Nephron (organoid): ENCODE data around the gene CASP9.

Experiments
- H3K27ac Mint-ChIP-seq, 3 experiments: 2 replicates each; pipeline ENCODE4 v1.8.0; 2020; ENCODE audit warnings: mixed read lengths in 3 of 3, mild to moderate bottlenecking in 2 of 3, moderate library complexity in 1 of 3
- H3K27me3 Mint-ChIP-seq: 2 replicates; pipeline ENCODE4 v1.8.0; 2021; ENCODE audit warnings: low read depth, mild to moderate bottlenecking, moderate library complexity, mixed read lengths
- H3K36me3 Mint-ChIP-seq: 2 replicates; pipeline ENCODE4 v1.8.0; 2020; ENCODE audit warnings: low read depth, mixed read lengths
- H3K4me1 Mint-ChIP-seq: 2 replicates; pipeline ENCODE4 v1.8.0; 2020; ENCODE audit warnings: mixed read lengths
- H3K4me3 Mint-ChIP-seq, 3 experiments: 2 replicates each; pipeline ENCODE4 v1.8.0; 2020; ENCODE audit warnings: mild to moderate bottlenecking in 3 of 3, mixed read lengths in 3 of 3, moderate library complexity in 2 of 3
- H3K9me3 Mint-ChIP-seq: 2 replicates; pipeline ENCODE4 v1.8.0; 2020; ENCODE audit warnings: mixed read lengths
- TF ChIP-seq, protein P1 (sequence below), 3 experiments: fragments of 200-600 bp; sonication (generic); IDR thresholded peaks; one replicate each; pipeline ENCODE4 v1.5.0; 2021; ENCODE audit warnings: antibody characterized with exemption in 3 of 3; ENCODE audit not compliant: unreplicated experiment in 3 of 3

The CASP9 gene

DNA sequence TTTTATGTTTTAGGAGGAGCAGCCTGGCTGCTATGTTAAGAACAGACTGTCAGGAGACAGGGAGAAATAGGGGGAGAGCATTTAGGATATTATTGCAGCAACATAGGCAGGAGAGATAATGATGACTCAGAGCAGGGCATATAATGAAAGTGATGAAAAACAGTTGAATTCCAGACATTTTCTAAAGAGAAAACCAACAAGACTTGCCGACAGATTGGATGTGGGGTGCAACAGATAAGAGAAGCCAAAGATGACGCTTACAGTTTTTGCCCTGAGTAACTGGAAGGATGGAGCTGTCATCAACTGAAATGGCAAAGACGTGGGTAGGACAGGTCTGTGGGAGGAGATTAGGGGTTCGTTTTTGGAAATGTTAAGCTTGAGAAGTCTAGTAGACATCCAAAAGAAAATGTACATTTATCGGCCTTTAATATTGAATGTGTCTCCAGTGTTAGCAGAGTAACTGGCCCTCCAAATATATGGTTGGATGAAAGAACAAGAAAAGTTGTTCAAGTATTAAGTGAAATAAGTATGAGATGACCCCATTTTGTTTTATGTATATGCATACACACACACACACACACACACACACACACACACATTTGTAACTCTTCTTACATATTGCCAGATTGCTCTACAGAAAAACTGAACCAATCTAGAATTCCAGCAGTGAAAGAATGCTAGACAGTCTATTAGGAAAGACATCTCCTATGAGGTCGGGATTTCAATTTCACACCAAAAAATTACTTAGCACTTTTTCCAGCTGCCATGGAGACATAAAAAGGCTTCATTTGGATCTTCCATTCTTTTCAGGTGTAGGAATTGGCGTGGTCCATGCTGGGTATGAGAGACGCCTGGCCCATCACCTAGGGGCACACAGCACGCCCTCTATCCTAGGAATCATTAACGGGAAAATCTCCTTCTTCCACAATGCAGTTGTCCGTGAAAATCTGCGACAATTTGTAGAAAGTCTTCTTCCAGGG lies 19.9 kb upstream of the CASP9 start:
- Mint-ChIP-seq H3K4me3 (no peak overlapping the region), H3K4me1 (no peaks in the 10 kb centered on the region), H3K9me3 (no peaks in the 10 kb centered on the region), H3K36me3 (peaks cover 70% of the 10 kb centered on the region), H3K27me3 (no peaks in the 10 kb centered on the region), H3K27ac (peak overlapping the region in 2 of 3 experiments; percentile 45 to 91)
- TF ChIP-seq, protein P1, sequence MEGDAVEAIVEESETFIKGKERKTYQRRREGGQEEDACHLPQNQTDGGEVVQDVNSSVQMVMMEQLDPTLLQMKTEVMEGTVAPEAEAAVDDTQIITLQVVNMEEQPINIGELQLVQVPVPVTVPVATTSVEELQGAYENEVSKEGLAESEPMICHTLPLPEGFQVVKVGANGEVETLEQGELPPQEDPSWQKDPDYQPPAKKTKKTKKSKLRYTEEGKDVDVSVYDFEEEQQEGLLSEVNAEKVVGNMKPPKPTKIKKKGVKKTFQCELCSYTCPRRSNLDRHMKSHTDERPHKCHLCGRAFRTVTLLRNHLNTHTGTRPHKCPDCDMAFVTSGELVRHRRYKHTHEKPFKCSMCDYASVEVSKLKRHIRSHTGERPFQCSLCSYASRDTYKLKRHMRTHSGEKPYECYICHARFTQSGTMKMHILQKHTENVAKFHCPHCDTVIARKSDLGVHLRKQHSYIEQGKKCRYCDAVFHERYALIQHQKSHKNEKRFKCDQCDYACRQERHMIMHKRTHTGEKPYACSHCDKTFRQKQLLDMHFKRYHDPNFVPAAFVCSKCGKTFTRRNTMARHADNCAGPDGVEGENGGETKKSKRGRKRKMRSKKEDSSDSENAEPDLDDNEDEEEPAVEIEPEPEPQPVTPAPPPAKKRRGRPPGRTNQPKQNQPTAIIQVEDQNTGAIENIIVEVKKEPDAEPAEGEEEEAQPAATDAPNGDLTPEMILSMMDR (IDR thresholded peaks at IDR 0.05; ENCODE audit: unreplicated experiment in 3 of 3), result no peak

DNA sequence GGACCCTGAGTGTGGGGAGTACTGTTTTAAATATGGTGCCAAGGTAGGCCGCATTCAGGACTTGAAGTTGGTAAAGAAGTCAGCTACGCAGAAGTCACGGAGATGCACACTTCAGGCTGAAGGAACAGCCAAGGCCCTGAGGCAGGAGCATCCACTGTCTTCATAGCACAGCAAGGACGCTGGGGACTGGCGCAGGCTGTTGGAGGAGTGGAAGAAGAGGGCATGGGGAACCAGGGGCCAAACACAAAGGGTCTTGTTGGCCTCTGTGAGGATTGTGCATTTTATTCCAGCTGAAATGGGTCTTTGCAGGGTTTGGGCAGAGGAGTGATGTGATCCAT lies 19.2 kb upstream of the CASP9 start:
- Mint-ChIP-seq H3K4me1 (no peaks in the 10 kb centered on the region), H3K36me3 (peaks cover 72% of the 10 kb centered on the region), H3K27ac (peak overlapping the region in 1 of 3 experiments; percentile 91), H3K9me3 (no peaks in the 10 kb centered on the region), H3K4me3 (no peak overlapping the region), H3K27me3 (no peaks in the 10 kb centered on the region)
- TF ChIP-seq, protein P1 (IDR thresholded peaks at IDR 0.05; ENCODE audit: unreplicated experiment in 3 of 3), result no peak

DNA sequence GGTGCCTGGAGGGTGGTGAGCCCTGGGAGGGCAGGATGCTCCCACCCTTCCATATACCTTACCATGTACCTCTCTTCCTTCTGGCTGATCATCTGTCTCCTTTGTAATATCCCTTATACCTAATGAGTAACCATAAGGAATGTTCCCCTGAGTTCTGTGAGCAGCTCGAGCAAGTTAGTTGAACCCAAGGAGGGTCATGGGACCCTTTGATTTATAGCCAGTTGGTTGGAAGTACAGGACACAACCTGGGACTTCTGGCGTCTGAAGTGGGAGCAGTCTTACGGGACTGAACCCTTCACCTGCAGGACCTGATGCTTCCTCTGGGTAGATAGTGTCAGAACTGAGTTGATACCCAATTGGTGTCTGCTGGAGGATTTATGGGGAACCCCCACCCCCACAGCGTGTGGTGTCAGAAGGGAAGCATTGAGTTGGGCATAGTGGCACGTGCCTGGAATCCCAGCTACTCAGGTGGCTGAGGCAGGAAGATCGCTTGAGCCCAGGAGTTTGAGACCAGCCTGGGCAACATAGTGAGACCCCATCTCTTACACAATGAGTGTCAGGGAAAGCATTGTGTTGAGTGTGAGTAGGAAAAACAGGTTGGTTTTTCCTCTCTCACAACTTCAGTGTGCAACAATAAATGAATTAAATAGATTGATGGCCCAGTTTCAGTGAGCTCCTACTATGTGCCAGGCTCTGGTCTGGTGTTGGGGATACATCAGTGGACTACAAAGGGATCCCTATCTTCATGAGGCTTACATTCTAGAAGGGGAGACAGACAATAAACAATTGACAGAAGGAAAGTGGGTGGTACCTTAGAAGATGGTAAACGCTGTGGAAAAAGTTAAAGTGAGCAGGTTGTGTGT lies 18.6 kb upstream of the CASP9 start:
- TF ChIP-seq, protein P1 (IDR thresholded peaks at IDR 0.05; ENCODE audit: unreplicated experiment in 3 of 3), result no peak
- Mint-ChIP-seq H3K27ac (peak overlapping the region; percentile 23 to 91 (median 80)), H3K9me3 (no peaks in the 10 kb centered on the region), H3K27me3 (no peaks in the 10 kb centered on the region), H3K4me1 (no peaks in the 10 kb centered on the region), H3K4me3 (no peak overlapping the region), H3K36me3 (peaks cover 69% of the 10 kb centered on the region)

DNA sequence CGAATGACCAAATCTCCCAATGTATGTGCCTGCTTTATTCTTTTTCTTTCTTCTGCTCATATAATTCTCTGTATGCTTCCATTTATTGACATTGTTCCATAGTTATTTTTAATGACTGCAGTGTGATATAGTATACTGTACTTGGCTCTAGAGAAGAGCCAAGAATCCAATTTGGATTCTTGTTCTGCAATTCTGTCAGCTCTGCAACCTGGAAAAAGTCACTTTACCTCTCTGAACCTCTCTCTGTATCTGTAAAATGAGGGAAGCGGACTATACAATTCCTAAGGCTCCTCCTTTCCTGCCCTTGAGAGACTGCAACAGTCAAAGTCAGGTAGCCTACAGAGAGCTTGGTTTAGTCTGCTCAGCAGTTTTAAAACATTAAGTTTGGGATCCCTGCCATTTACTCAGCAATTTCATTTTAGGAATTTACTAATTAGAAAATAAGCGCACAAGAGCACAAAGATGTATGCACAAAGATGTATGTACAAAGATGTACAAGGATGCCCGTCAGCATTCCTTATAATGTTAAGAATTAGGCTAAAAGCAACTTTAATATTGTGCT lies 17.3 kb upstream of the CASP9 start:
- H3K4me3 Mint-ChIP-seq, result no peak overlapping the region
- peaks cover 72% of the 10 kb centered on the region for H3K36me3 Mint-ChIP-seq
- H3K4me1 Mint-ChIP-seq, result no peaks in the 10 kb centered on the region
- no peaks in the 10 kb centered on the region for H3K9me3 Mint-ChIP-seq
- H3K27ac Mint-ChIP-seq, result peak overlapping the region; percentile 23 to 91 (median 56)
- TF ChIP-seq, protein P1 (IDR thresholded peaks at IDR 0.05; ENCODE audit: unreplicated experiment in 3 of 3), result no peak
- no peaks in the 10 kb centered on the region for H3K27me3 Mint-ChIP-seq

DNA sequence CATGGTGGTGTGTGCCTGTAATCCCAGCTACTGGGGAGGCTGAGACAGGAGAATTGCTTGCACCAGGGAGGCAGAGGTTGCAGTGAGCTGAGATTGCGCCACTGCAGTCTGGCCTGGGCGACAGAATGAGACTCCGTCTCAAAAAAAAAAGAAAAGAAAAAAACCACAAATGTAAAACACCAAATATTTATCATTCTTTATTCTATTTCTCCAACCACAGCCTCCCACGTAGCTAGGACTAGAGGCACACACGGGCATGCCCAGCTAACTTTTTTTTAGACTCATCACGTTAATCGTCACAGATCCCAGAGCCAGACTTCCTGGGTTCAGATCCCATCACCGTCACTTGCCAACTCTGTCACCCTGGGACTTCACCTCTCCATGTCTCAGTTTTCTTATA lies 16.2 kb upstream of the CASP9 start:
- H3K4me1 Mint-ChIP-seq, result no peaks in the 10 kb centered on the region
- H3K4me3 Mint-ChIP-seq, result no peak overlapping the region
- no peaks in the 10 kb centered on the region for H3K27me3 Mint-ChIP-seq
- H3K27ac Mint-ChIP-seq, result peak overlapping the region in 1 of 3 experiments; percentile 91
- H3K9me3 Mint-ChIP-seq, result no peaks in the 10 kb centered on the region
- peaks cover 68% of the 10 kb centered on the region for H3K36me3 Mint-ChIP-seq
- TF ChIP-seq, protein P1 (IDR thresholded peaks at IDR 0.05; ENCODE audit: unreplicated experiment in 3 of 3), result no peak
